Panc1 (cell line): Measurements from ENCODE around the gene CATSPERE.
"Not testable (repeated sequence)": the region's sequence is repeated elsewhere in the genome, so short reads cannot be mapped to it uniquely, and the experiment has no call there.

Experiments used
- CTCF ChIP-seq: fragments of 450-650 bp; IDR thresholded peaks from 2 replicates; pipeline ENCODE4 v1.5.1; 2017; ENCODE audit warnings: mild to moderate bottlenecking
- REST ChIP-seq, 2 experiments: IDR thresholded peaks; 2 replicates each; pipeline ENCODE4 v1.6.1; 2011 to 2012; ENCODE audit warnings: low read depth in 2 of 2, control low read depth in 1 of 2, low read length in 1 of 2, mild to moderate bottlenecking in 1 of 2, moderate library complexity in 1 of 2; ENCODE audit not compliant: insufficient read depth in 1 of 2

- not testable (repeated sequence) for TF ChIP-seq CTCF; REST (IDR thresholded peaks at IDR 0.05; ENCODE audit: insufficient read depth in 1 of 2, low read depth in 2 of 2, low read length in 1 of 2)
These were observed 205.8 kb downstream of the CATSPERE start for GRCh38 chr1:244666672-244667418.
